ENCODE data around the gene GAL3ST1.

DNA sequence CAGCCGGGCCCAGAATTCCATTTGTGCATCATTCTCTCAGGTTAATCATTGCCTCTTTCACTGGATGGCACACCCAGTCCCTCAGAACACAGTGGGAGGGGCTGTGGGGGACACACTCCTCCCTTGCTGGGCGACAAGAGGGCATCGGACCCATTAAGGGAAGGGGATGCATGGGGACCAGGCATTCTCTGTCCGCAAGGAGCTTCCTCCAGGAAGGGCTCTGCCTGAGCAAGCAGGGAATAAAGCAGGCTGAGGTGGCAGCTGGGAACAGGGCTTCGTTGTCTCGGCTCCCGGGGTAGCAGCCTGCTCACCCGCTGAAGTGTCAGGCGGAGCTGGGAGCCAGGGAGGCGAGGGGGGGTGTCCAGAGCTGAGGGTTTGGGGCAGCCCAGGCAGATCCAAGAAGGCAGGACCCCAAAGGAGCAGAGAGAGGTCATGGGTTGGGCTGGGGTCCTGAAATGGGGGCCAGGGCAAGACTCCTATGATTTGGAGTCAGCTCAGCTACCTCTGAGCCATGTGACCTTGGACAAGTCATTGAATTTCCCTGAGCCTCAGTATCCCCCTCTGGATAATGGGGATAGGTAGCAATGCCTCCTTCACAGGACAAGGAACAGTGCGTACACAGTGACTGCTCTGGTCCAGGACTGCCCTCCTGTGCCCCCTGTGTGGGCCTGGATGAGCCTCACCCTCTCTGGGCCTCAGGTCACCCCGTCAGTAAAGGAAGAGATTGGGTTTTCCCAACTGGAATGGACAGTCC, 1.4 kb downstream of the GAL3ST1 start:
- no peak for TF ChIP-seq MXI1 (IDR thresholded peaks at IDR 0.05; ENCODE audit: low read depth, low read length)
- TF ChIP-seq, protein P1, sequence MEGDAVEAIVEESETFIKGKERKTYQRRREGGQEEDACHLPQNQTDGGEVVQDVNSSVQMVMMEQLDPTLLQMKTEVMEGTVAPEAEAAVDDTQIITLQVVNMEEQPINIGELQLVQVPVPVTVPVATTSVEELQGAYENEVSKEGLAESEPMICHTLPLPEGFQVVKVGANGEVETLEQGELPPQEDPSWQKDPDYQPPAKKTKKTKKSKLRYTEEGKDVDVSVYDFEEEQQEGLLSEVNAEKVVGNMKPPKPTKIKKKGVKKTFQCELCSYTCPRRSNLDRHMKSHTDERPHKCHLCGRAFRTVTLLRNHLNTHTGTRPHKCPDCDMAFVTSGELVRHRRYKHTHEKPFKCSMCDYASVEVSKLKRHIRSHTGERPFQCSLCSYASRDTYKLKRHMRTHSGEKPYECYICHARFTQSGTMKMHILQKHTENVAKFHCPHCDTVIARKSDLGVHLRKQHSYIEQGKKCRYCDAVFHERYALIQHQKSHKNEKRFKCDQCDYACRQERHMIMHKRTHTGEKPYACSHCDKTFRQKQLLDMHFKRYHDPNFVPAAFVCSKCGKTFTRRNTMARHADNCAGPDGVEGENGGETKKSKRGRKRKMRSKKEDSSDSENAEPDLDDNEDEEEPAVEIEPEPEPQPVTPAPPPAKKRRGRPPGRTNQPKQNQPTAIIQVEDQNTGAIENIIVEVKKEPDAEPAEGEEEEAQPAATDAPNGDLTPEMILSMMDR (IDR thresholded peaks at IDR 0.05), result no peak
- TF ChIP-seq POLR2AphosphoS5 (IDR thresholded peaks at IDR 0.05; ENCODE audit: low read depth, low read length), result no peak
